ENCODE data around the gene AGAP4. TPM values are rescaled to one million over a fixed set of nuclear protein-coding genes. Genes with fewer than 3 reads are reported as not detected.
"Not testable (repeated sequence)": the region's sequence is repeated elsewhere in the genome, so short reads cannot be mapped to it uniquely, and the experiment has no call there.

AGAP4 gene
- 10 to 100 TPM; 15.2 to 15.6 TPM for total RNA-seq

GRCh38 chr10:45847400-45847799, at the start of gene AGAP4:
Gene AGAP4, minus strand, starts transcription at chr10:45847500. Its CDS starts 153 bp downstream, at chr10:45847347.
- H3K27me3 Mint-ChIP-seq; H3K9me3 Mint-ChIP-seq; POLR2A ChIA-PET; H3K4me1 Mint-ChIP-seq; CTCF ChIA-PET; DNase-seq; H3K36me3 Mint-ChIP-seq (ENCODE audit: low read depth); H3K27ac Mint-ChIP-seq; H3K4me3 Mint-ChIP-seq: not testable (repeated sequence)

DNA sequence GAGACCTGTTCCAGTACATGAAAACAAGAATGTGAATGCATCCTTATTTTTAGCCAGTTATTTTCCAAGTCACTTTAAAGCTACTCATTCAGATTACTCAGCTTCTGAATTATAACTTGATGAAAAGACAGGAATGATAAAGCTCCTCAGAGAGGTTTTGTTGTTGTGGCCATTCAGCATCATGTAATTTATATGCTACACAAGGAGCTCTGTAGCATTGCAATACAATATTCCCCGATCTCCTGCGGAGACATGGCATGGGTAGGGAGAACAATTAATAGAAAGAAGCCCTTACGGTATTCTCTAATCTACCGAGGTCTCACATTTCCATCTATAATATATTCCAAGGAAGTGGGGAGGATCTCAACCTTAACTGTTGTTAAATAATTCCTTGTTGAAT, 43.4 kb upstream of the AGAP4 start:
- H3K27me3 Mint-ChIP-seq; CTCF ChIA-PET; H3K9me3 Mint-ChIP-seq; H3K36me3 Mint-ChIP-seq (ENCODE audit: low read depth); POLR2A ChIA-PET; H3K27ac Mint-ChIP-seq; H3K4me1 Mint-ChIP-seq; H3K4me3 Mint-ChIP-seq; DNase-seq: not testable (repeated sequence)

- H3K9me3 Mint-ChIP-seq; H3K36me3 Mint-ChIP-seq (ENCODE audit: low read depth); H3K27me3 Mint-ChIP-seq; DNase-seq; CTCF ChIA-PET; H3K4me1 Mint-ChIP-seq; POLR2A ChIA-PET; H3K27ac Mint-ChIP-seq; H3K4me3 Mint-ChIP-seq: not testable (repeated sequence)
Observed at GRCh38 chr10:45889539-45890230, 42.4 kb upstream of the AGAP4 start.

- CTCF ChIA-PET, H3K4me3 Mint-ChIP-seq, H3K4me1 Mint-ChIP-seq: not testable (repeated sequence)
Observed at GRCh38 chr10:45882880-45883279, 35.6 kb upstream of the AGAP4 start.

GRCh38 chr10:45865404-45865803, 18.1 kb upstream of the AGAP4 start:
- H3K27me3 Mint-ChIP-seq, H3K27ac Mint-ChIP-seq, POLR2A ChIA-PET: not testable (repeated sequence)

More at GRCh38 chr10:45882880-45883279, 35.6 kb upstream of the AGAP4 start:
- DNase-seq; H3K9me3 Mint-ChIP-seq; H3K27me3 Mint-ChIP-seq; H3K27ac Mint-ChIP-seq; H3K36me3 Mint-ChIP-seq (ENCODE audit: low read depth); POLR2A ChIA-PET: not testable (repeated sequence)

DNA sequence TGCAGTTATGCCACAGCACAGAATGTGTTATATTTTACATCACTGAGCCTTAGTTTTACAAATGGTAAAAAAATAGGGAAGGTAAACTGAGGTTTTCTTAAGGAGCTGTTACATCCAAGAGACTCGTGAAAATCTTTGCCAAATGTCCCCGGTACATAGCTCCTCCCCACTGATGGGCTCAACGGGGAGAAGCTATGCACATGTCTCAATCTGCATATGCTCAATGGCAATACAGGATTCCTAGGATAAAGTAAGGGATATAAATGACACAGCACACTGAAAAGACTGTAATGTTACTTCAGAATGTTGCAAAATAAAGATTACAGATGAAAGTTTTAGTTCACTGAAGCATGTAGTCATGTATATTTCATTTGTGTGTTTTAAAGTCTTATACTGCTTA, 17.0 kb upstream of the AGAP4 start:
- H3K27me3 Mint-ChIP-seq; H3K4me1 Mint-ChIP-seq; H3K4me3 Mint-ChIP-seq; H3K36me3 Mint-ChIP-seq (ENCODE audit: low read depth); CTCF ChIA-PET; H3K9me3 Mint-ChIP-seq; H3K27ac Mint-ChIP-seq; DNase-seq; POLR2A ChIA-PET: not testable (repeated sequence)

More at GRCh38 chr10:45865404-45865803, 18.1 kb upstream of the AGAP4 start:
- H3K9me3 Mint-ChIP-seq; H3K4me3 Mint-ChIP-seq; DNase-seq; CTCF ChIA-PET; H3K4me1 Mint-ChIP-seq; H3K36me3 Mint-ChIP-seq (ENCODE audit: low read depth): not testable (repeated sequence)

GRCh38 chr10:45863632-45864031, 16.3 kb upstream of the AGAP4 start:
- CTCF ChIA-PET; H3K36me3 Mint-ChIP-seq (ENCODE audit: low read depth); DNase-seq; H3K27ac Mint-ChIP-seq; H3K9me3 Mint-ChIP-seq; POLR2A ChIA-PET; H3K27me3 Mint-ChIP-seq; H3K4me1 Mint-ChIP-seq; H3K4me3 Mint-ChIP-seq: not testable (repeated sequence)

DNA sequence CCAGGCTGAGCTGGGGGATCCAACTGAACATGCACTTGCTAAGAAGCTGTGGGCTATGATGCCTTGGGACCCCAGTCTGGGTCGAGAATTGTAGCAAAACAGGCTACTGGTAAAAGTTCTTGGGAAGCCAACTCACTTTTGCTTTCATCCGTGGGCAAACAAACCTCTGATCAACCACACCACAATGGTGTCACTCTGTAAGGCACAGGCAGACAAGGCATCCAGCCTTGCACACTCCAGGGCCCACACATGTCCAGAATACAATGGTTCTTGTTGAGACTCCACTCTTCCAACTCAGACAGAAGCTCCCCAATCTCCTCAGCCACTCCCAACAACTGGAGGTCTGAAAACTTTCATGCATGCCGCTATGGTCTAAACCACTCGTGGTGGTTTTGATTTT, 10.6 kb upstream of the AGAP4 start:
- POLR2A ChIA-PET; DNase-seq; CTCF ChIA-PET; H3K36me3 Mint-ChIP-seq (ENCODE audit: low read depth); H3K4me3 Mint-ChIP-seq; H3K9me3 Mint-ChIP-seq; H3K27me3 Mint-ChIP-seq; H3K4me1 Mint-ChIP-seq; H3K27ac Mint-ChIP-seq: not testable (repeated sequence)

- H3K36me3 Mint-ChIP-seq (ENCODE audit: low read depth); H3K9me3 Mint-ChIP-seq; H3K27me3 Mint-ChIP-seq; H3K27ac Mint-ChIP-seq; H3K4me1 Mint-ChIP-seq; POLR2A ChIA-PET; CTCF ChIA-PET; DNase-seq; H3K4me3 Mint-ChIP-seq: not testable (repeated sequence)
Observed at GRCh38 chr10:45848467-45848866, 1.2 kb upstream of the AGAP4 start.

DNA sequence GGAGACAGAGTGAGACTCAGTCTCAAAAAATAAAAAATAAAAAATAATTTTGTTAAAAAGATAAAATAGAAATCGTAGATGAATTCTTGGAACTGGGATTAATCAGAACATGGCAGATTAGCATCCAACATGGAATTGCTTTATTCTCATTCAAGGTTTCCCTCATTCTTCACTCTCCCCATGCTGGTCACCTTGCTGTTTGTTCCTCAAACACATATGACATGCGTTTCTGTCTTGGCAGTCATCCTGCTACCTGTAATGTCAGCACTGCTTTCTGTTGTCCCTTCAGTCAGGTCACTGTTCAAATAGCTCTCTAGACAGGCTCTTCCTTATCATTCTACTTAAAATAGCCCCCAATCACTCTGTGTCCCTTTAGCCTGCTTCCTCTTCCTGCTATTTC, 24.4 kb downstream of the AGAP4 start:
- H3K4me3 Mint-ChIP-seq; CTCF ChIA-PET; H3K36me3 Mint-ChIP-seq (ENCODE audit: low read depth); H3K27me3 Mint-ChIP-seq; POLR2A ChIA-PET; DNase-seq; H3K9me3 Mint-ChIP-seq; H3K27ac Mint-ChIP-seq; H3K4me1 Mint-ChIP-seq: not testable (repeated sequence)

GRCh38 chr10:45820107-45820830, 27.0 kb downstream of the AGAP4 start:
- DNase-seq; H3K4me1 Mint-ChIP-seq; H3K27me3 Mint-ChIP-seq; H3K36me3 Mint-ChIP-seq (ENCODE audit: low read depth); POLR2A ChIA-PET; H3K9me3 Mint-ChIP-seq; H3K27ac Mint-ChIP-seq; CTCF ChIA-PET; H3K4me3 Mint-ChIP-seq: not testable (repeated sequence)

DNA sequence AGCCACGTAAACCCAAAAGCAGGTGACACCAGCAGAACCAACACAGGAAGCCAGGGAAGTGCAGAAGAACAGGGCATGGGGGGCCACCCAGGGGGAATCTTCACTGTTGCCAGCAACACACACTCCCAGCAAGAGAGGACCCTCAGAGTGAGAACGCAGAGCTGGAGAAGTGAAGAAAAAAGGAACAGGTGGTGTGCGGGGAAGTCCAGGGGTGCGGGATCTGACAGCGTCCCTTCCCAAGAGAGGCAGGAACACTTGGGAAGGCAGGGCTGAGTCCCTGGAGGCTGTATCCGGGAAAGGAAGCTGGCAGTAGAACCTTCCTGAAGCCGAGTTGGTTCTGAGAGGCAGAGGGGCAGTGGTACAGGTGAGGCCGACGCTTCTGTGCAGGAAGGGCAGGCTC, 27.7 kb downstream of the AGAP4 start:
- no peaks in the 10 kb centered on the region for H3K9me3 Mint-ChIP-seq
- no peak for DNase-seq

GRCh38 chr10:45817912-45818311, 29.4 kb downstream of the AGAP4 start:
- H3K27ac Mint-ChIP-seq: no peak overlapping the region
- H3K4me3 Mint-ChIP-seq: no peak overlapping the region
- no peak for DNase-seq
- POLR2A ChIA-PET: no interaction called here
- no peaks in the 10 kb centered on the region for H3K27me3 Mint-ChIP-seq
- no peaks in the 10 kb centered on the region for H3K4me1 Mint-ChIP-seq
- H3K36me3 Mint-ChIP-seq (ENCODE audit: low read depth): no peaks in the 10 kb centered on the region
- H3K9me3 Mint-ChIP-seq: no peaks in the 10 kb centered on the region
- CTCF ChIA-PET: no interaction called here

More for the DNA sequence above, 27.7 kb downstream of the AGAP4 start:
- H3K4me1 Mint-ChIP-seq: no peaks in the 10 kb centered on the region
- H3K27me3 Mint-ChIP-seq: no peaks in the 10 kb centered on the region
- no peaks in the 10 kb centered on the region for H3K36me3 Mint-ChIP-seq (ENCODE audit: low read depth)
- H3K4me3 Mint-ChIP-seq: no peak overlapping the region
- no peak overlapping the region for H3K27ac Mint-ChIP-seq
- ChIA-PET POLR2A (no interaction called here), CTCF (no interaction called here)

DNA sequence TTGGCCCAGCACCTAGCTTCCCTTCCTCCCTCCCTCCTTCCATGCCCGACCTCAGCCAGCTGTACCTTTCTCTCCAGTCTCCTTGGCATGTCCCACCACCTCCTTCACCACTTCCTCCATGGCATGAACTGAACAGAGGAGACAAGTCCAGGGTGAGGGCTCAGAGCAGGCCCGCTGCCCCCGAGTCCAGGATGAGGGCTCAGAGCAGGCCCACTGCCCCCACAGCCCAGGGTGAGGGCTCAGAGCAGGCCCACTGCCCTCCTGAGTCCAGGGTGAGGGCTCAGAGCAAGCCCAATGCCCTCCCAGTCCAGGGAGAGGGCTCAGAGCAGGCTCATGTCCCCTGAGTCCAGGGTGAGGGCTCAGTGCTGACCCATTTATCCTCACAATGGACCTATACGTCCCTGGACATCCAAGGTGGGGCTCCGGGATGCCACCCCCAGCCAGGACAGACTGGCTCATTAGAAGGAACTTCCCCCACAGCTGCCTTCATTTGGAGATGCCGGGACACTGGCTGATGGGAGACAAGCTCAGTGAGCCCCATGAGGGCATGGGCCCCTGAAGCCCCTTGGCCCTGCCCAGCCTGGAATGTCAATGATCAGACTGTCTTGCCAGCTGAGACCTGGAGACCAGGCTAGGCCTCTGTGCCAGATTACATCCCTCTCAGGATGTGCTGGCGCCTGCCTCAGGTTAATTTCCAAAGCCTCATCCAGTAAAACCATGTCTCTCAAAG, 30.0 kb downstream of the AGAP4 start:
- POLR2A ChIA-PET: no interaction called here
- Mint-ChIP-seq H3K27ac (no peak overlapping the region), H3K27me3 (no peaks in the 10 kb centered on the region), H3K4me1 (no peaks in the 10 kb centered on the region), H3K4me3 (no peak overlapping the region), H3K36me3 (ENCODE audit: low read depth) (no peaks in the 10 kb centered on the region), H3K9me3 (no peaks in the 10 kb centered on the region)
- no peak for DNase-seq
- CTCF ChIA-PET: no interaction called here

Data from activated CD4-positive, alpha-beta memory T cell treated with anti-CD3 and anti-CD28 coated beads, Interleukin-2, amount 10 ng/mL, durations not matched to agents 7 days and 5 days (primary cell).